Vagina (tissue), 2 donors: Measurements from ENCODE around the gene SLC2A11.

Source experiments
- CTCF ChIP-seq, 3 experiments: fragments of 450-650 bp in 2 of 3; fragments of 200-600 bp in 1 of 3; sonication (generic) in 1 of 3; IDR thresholded peaks; one replicate each; pipeline ENCODE4 v1.5.1; 2017 to 2019; ENCODE audit warnings: antibody characterized with exemption in 3 of 3, mild to moderate bottlenecking in 2 of 3, moderate library complexity in 2 of 3
- POLR2A ChIP-seq, 2 donors: fragments of 450-650 bp; IDR thresholded peaks; one replicate each; pipeline ENCODE4 v1.6.1; 2017; ENCODE audit warnings: antibody characterized with exemption in 2 of 2, mild to moderate bottlenecking in 2 of 2, moderate library complexity in 2 of 2

GRCh38 chr22:23893945-23894709 lies 36.5 kb downstream of the SLC2A11 start, which contains the start of gene MIF:
- TF ChIP-seq CTCF (IDR thresholded peaks at IDR 0.05) = peak; percentile 41 to 62 (median 54)
- peak in 1 of 2 donors; percentile 95 for TF ChIP-seq POLR2A (IDR thresholded peaks at IDR 0.05)
